GM12873 (cell line): ENCODE results near the gene RPLP2.

ENCODE experiments used
- TF ChIP-seq, protein P1 (sequence below): IDR thresholded peaks from 2 replicates; pipeline ENCODE4 v1.5.1; 2012; ENCODE audit warnings: low read depth, mild to moderate bottlenecking, moderate library complexity, low read length, control low read depth; ENCODE audit not compliant: insufficient read depth; ENCODE audit errors: missing control alignments

The RPLP2 gene

DNA sequence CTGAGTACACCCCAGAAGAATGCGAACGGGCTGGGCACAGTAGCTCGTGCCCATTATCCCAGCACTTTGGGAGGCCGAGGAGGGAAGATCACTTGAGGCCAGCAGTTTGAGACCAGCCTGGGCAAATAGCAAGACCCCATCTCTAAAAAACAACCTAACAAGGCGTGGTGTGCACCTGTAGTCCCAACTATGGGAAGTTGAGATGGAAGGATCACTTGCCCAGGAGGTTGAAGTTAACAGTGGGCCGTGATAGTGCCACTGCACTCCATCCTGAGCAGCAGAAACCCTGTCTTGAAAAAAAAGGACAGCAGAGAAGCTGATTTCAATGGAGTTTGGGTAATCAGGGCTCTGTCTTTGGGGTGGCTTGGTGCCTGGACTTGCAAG, 3.3 kb downstream of the RPLP2 start:
- TF ChIP-seq, protein P1, sequence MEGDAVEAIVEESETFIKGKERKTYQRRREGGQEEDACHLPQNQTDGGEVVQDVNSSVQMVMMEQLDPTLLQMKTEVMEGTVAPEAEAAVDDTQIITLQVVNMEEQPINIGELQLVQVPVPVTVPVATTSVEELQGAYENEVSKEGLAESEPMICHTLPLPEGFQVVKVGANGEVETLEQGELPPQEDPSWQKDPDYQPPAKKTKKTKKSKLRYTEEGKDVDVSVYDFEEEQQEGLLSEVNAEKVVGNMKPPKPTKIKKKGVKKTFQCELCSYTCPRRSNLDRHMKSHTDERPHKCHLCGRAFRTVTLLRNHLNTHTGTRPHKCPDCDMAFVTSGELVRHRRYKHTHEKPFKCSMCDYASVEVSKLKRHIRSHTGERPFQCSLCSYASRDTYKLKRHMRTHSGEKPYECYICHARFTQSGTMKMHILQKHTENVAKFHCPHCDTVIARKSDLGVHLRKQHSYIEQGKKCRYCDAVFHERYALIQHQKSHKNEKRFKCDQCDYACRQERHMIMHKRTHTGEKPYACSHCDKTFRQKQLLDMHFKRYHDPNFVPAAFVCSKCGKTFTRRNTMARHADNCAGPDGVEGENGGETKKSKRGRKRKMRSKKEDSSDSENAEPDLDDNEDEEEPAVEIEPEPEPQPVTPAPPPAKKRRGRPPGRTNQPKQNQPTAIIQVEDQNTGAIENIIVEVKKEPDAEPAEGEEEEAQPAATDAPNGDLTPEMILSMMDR, result no peak

GRCh38 chr11:813456-814096, 3.8 kb downstream of the RPLP2 start:
- TF ChIP-seq, protein P1, result no peak

DNA sequence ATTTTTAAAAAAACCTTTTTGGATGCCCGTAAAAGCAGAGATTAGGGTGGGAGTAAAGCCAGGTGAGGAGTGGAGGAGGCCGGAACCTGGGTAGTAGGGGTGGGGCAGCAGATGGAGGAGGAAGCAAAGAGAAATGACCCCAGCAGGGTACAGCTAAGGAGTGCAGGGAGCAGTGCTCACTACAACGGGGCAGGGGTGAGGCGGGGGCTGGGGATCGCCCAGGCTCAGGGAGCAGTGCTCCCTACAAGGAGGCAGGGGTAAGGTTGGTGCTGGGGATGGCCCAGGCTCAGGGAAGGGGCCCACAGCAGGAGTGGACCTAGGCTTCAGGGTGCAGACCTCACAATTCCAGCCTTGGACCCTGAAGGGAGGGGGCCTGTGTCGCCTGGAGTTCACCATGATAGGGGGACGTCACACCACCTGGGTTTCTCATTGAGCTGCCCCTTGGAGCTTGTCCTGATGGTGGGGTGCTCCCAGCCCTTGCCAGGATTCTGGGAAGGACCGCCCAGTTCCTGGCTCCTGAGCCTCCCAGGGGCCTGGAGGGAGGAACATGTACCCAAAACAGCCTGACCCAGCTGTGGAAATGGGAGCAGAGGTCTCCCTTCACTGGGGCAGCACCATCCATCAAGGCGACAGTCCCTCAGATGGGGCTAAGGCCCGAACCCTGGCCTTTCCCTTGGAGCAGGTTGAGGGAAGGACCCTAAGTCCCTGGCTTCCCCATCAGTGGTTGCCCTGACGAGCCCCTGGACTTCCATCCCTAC, 6.1 kb downstream of the RPLP2 start:
- TF ChIP-seq, protein P1, result no peak

- TF ChIP-seq, protein P1, result no peak
These were observed 6.6 kb downstream of the RPLP2 start for GRCh38 chr11:816433-816779.

- TF ChIP-seq, protein P1, result no peak
These were observed 8.8 kb downstream of the RPLP2 start, which contains the start of gene PNPLA2 for GRCh38 chr11:818396-819128. TSS of gene PNPLA2 (plus strand) at chr11:818914. CDS start at chr11:819719, 805 bp downstream.

- TF ChIP-seq, protein P1, result no peak
These were observed 9.6 kb downstream of the RPLP2 start for GRCh38 chr11:819129-819931.
